ENCODE results near the gene ZBTB20. TPM values are rescaled to one million over a fixed set of nuclear protein-coding genes. Genes with fewer than 3 reads are reported as not detected.

The ZBTB20 gene
- total and polyA plus RNA-seq, 10 of the 15 experiments (the other 5 are each of a cell fraction or from before 2014, with no cell fraction given), result 0.20 to 5.5 (median 2.2) TPM

DNA sequence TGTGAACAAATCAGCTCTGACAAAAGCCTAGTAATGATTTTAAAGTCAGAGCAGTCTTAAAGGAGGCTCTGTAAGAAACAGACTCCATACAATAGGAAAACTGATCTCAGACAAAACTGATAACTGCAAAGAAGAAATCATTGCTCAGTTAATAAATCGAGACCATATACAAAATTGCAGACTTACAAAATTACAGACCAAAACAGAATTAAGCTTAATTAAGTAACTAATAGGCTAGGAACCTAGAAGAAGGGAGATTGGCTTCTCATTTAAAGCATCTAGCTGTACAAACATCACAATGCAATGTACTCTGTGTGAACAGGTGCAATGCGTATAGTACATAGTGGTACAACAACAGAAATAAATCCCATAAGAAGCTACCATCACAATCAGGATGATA, 46.3 kb downstream of the ZBTB20 start (continued):
- TF ChIP-seq, protein P1, sequence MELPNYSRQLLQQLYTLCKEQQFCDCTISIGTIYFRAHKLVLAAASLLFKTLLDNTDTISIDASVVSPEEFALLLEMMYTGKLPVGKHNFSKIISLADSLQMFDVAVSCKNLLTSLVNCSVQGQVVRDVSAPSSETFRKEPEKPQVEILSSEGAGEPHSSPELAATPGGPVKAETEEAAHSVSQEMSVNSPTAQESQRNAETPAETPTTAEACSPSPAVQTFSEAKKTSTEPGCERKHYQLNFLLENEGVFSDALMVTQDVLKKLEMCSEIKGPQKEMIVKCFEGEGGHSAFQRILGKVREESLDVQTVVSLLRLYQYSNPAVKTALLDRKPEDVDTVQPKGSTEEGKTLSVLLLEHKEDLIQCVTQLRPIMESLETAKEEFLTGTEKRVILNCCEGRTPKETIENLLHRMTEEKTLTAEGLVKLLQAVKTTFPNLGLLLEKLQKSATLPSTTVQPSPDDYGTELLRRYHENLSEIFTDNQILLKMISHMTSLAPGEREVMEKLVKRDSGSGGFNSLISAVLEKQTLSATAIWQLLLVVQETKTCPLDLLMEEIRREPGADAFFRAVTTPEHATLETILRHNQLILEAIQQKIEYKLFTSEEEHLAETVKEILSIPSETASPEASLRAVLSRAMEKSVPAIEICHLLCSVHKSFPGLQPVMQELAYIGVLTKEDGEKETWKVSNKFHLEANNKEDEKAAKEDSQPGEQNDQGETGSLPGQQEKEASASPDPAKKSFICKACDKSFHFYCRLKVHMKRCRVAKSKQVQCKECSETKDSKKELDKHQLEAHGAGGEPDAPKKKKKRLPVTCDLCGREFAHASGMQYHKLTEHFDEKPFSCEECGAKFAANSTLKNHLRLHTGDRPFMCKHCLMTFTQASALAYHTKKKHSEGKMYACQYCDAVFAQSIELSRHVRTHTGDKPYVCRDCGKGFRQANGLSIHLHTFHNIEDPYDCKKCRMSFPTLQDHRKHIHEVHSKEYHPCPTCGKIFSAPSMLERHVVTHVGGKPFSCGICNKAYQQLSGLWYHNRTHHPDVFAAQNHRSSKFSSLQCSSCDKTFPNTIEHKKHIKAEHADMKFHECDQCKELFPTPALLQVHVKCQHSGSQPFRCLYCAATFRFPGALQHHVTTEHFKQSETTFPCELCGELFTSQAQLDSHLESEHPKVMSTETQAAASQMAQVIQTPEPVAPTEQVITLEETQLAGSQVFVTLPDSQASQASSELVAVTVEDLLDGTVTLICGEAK (IDR thresholded peaks at IDR 0.05; ENCODE audit: borderline replicate concordance), result no peak
- TF ChIP-seq TCF12 (IDR thresholded peaks at IDR 0.05; ENCODE audit: low read depth, low read length), result no peak

DNA sequence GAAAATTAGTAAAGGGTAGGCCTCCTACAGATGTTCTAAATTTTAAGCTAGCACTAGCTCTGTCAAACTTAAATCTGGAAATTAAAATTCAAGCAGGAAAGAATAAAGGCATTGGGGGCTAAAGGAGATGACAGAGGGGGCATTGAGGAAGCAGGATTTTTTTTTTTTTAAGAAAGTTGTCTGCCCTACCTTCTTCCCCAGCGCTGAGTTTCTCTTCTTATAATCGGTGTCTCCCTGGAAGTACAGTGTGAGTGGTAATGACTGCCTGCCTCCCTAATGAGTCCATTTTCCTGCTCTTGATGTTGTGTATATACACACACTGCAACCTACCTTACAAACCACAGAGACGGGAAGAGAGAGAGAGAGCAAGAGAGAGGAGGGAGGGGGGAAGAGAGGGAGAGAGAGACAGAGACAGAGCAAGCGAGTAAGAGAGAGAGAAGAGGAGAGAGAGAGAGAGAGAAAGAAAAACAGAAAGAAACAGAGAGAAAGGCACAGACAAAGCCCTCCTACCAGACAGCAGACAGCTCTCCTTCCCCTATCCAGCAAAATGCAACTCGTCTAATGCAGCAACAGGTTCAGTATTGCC, 47.0 kb downstream of the ZBTB20 start:
- ATAC-seq (peak; percentile 50), FAIRE-seq (peak; percentile 69), DNase-seq (ENCODE audit: low read depth, low spot score) (peak; percentile 9)
- ChIA-PET POLR2A (no interaction called here), SMC1A (ENCODE audit: uncharacterized antibody, unreplicated experiment) (interaction anchor here (0.6 to 3.1 kb wide), 6 partner anchors 7 to 1079 kb away, joined by 3 to 15 read pairs (median 3); no protein-coding TSS in a partner anchor), CTCF (interaction anchor here (0.6 to 2.6 kb wide), 7 partner anchors 9 to 837 kb away, joined by 3 to 11 read pairs (median 3); no protein-coding TSS in a partner anchor), RAD21 (ENCODE audit: unreplicated experiment) (no interaction called here)
- H3K27ac ChIP-seq (ENCODE audit: control insufficient read depth, insufficient read depth), result 0 out of 2 replicates have a peak overlapping the region, but pooled peaks have one; percentile 33
- peak overlapping the region; percentile 71 for H3K4me2 ChIP-seq (ENCODE audit: control insufficient read depth, insufficient read depth)
- H3K9me3 ChIP-seq (replicated peaks; ENCODE audit: control insufficient read depth, insufficient read depth, low read length), result no peaks in the 10 kb centered on the region
- WGBS (ENCODE audit: insufficient coverage, insufficient replicate concordance, low lambda C conversion rate, missing lambda C conversion rate), result 5% methylated on average over 5 of the region's 5 CpGs
- in situ Hi-C loops (cut with MboI) (loop anchor here (10.0 kb wide), 1 partner anchor 595 kb away; no protein-coding TSS in a partner anchor), intact Hi-C loops (cut with micrococcal nuclease; ENCODE audit: unreplicated experiment) (loop anchor here (10.0 kb wide), 1 partner anchor 715 kb away; no protein-coding TSS in a partner anchor)
- BruUV-seq (replicated peaks), result no TSS peak
- H3K27me3 ChIP-seq (replicated peaks in 1 of 2; ENCODE audit: control insufficient read depth in 2 of 2, insufficient read depth in 2 of 2, low read length in 1 of 2), result no peaks in the 10 kb centered on the region
- peak overlapping the region; percentile 38 for H3K4me3 ChIP-seq
- peak overlapping the region; percentile 73 for H2AFZ ChIP-seq (ENCODE audit: control insufficient read depth, low read depth, low read length)
- H3K9ac ChIP-seq (ENCODE audit: control insufficient read depth, insufficient read depth, low read length), result 0 out of 2 replicates have a peak overlapping the region, but pooled peaks have one; percentile 23
- H3K36me3 ChIP-seq (ENCODE audit: control insufficient read depth in 2 of 2, insufficient read depth in 2 of 2, low read length in 1 of 2), result no peaks in the 10 kb centered on the region
- H3K4me1 ChIP-seq (ENCODE audit: control insufficient read depth, insufficient read depth, low read length), result no peaks in the 10 kb centered on the region
- H3K79me2 ChIP-seq (ENCODE audit: control insufficient read depth, insufficient read depth, low read length), result no peaks in the 10 kb centered on the region
- H4K20me1 ChIP-seq (ENCODE audit: control insufficient read depth, insufficient read depth), result no peaks in the 10 kb centered on the region
- TF ChIP-seq HDGF (IDR thresholded peaks at IDR 0.05) (no peak), SMC3 (IDR thresholded peaks at IDR 0.05; ENCODE audit: borderline replicate concordance, low read length) (no peak), YY1 (IDR thresholded peaks at IDR 0.05; ENCODE audit: low read depth, low read length) (0 out of 2 replicates have a peak, but pooled peaks have one; percentile 43), RFX5 (IDR thresholded peaks at IDR 0.05; ENCODE audit: low read depth, low read length) (no peak), PAX8 (IDR thresholded peaks at IDR 0.05) (no peak), RUNX3 (IDR thresholded peaks at IDR 0.05; ENCODE audit: low read length) (peak; percentile 95), RAD21 (IDR thresholded peaks at IDR 0.05; ENCODE audit: insufficient read depth, low read depth, low read length) (0 out of 2 replicates have a peak, but pooled peaks have one; percentile 7), LARP7 (IDR thresholded peaks at IDR 0.05) (no peak)
- TF ChIP-seq, protein P2, sequence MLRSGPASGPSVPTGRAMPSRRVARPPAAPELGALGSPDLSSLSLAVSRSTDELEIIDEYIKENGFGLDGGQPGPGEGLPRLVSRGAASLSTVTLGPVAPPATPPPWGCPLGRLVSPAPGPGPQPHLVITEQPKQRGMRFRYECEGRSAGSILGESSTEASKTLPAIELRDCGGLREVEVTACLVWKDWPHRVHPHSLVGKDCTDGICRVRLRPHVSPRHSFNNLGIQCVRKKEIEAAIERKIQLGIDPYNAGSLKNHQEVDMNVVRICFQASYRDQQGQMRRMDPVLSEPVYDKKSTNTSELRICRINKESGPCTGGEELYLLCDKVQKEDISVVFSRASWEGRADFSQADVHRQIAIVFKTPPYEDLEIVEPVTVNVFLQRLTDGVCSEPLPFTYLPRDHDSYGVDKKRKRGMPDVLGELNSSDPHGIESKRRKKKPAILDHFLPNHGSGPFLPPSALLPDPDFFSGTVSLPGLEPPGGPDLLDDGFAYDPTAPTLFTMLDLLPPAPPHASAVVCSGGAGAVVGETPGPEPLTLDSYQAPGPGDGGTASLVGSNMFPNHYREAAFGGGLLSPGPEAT (IDR thresholded peaks at IDR 0.05; ENCODE audit: low read depth), result no peak
- TF ChIP-seq, protein P3, sequence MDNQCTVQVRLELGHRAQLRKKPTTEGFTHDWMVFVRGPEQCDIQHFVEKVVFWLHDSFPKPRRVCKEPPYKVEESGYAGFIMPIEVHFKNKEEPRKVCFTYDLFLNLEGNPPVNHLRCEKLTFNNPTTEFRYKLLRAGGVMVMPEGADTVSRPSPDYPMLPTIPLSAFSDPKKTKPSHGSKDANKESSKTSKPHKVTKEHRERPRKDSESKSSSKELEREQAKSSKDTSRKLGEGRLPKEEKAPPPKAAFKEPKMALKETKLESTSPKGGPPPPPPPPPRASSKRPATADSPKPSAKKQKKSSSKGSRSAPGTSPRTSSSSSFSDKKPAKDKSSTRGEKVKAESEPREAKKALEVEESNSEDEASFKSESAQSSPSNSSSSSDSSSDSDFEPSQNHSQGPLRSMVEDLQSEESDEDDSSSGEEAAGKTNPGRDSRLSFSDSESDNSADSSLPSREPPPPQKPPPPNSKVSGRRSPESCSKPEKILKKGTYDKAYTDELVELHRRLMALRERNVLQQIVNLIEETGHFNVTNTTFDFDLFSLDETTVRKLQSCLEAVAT (IDR thresholded peaks at IDR 0.05), result no peak
- TF ChIP-seq, protein P4, sequence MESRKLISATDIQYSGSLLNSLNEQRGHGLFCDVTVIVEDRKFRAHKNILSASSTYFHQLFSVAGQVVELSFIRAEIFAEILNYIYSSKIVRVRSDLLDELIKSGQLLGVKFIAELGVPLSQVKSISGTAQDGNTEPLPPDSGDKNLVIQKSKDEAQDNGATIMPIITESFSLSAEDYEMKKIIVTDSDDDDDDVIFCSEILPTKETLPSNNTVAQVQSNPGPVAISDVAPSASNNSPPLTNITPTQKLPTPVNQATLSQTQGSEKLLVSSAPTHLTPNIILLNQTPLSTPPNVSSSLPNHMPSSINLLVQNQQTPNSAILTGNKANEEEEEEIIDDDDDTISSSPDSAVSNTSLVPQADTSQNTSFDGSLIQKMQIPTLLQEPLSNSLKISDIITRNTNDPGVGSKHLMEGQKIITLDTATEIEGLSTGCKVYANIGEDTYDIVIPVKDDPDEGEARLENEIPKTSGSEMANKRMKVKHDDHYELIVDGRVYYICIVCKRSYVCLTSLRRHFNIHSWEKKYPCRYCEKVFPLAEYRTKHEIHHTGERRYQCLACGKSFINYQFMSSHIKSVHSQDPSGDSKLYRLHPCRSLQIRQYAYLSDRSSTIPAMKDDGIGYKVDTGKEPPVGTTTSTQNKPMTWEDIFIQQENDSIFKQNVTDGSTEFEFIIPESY (IDR thresholded peaks at IDR 0.05), result no peak
